NCI-H187 treated with DMSO at 0.1 percent for 48 hours (cell line): ENCODE data around the gene INTU.
"Not testable (repeated sequence)": the region's sequence is repeated elsewhere in the genome, so short reads cannot be mapped to it uniquely, and the experiment has no call there.

Experiments used
- DNase-seq: peaks from one replicate; lab custom pipeline; 2025; lab: John Stamatoyannopoulos, UW

Gene INTU

GRCh38 chr4:127632420-127633403 is at the start of gene INTU:
Gene INTU (plus strand): TSS chr4:127632957. CDS start chr4:127633035, 78 bp downstream.
- DNase-seq, result peak; percentile 70

GRCh38 chr4:127586496-127586895 is 46.3 kb upstream of the INTU start:
- DNase-seq, result not testable (repeated sequence)

- no peak for DNase-seq
Observed at GRCh38 chr4:127586922-127587571, 45.7 kb upstream of the INTU start.

GRCh38 chr4:127589153-127589552 is 43.6 kb upstream of the INTU start:
- not testable (repeated sequence) for DNase-seq

- DNase-seq, result no peak
Observed at GRCh38 chr4:127598656-127599055, 34.1 kb upstream of the INTU start.

GRCh38 chr4:127601029-127601428 is 31.7 kb upstream of the INTU start:
- no peak for DNase-seq

GRCh38 chr4:127604949-127605709 is 27.6 kb upstream of the INTU start:
- no peak for DNase-seq

- DNase-seq, result no peak
Observed at GRCh38 chr4:127606823-127607222, 25.9 kb upstream of the INTU start.

- no peak for DNase-seq
Observed at GRCh38 chr4:127609484-127609883, 23.3 kb upstream of the INTU start.

GRCh38 chr4:127610488-127610887 is 22.3 kb upstream of the INTU start:
- no peak for DNase-seq

- no peak for DNase-seq
Observed at GRCh38 chr4:127616898-127617297, 15.9 kb upstream of the INTU start.

- no peak for DNase-seq
Observed at GRCh38 chr4:127618427-127618826, 14.3 kb upstream of the INTU start.

- DNase-seq, result no peak
Observed at GRCh38 chr4:127622621-127622920, 10.2 kb upstream of the INTU start.

GRCh38 chr4:127622921-127623796 is 9.6 kb upstream of the INTU start:
- no peak for DNase-seq

- DNase-seq, result no peak
Observed at GRCh38 chr4:127623797-127624083, 9.0 kb upstream of the INTU start.

- DNase-seq, result peak; percentile 4
Observed at GRCh38 chr4:127624173-127624572, 8.6 kb upstream of the INTU start.

GRCh38 chr4:127629371-127629770 is 3.4 kb upstream of the INTU start:
- no peak for DNase-seq

- no peak for DNase-seq
Observed at GRCh38 chr4:127630152-127630551, 2.6 kb upstream of the INTU start.

GRCh38 chr4:127631420-127631819 is 1.3 kb upstream of the INTU start:
- DNase-seq, result no peak

- no peak for DNase-seq
Observed at GRCh38 chr4:127634181-127634580, 1.4 kb downstream of the INTU start.

- DNase-seq, result no peak
Observed at GRCh38 chr4:127641524-127641923, 8.8 kb downstream of the INTU start.

- no peak for DNase-seq
Observed at GRCh38 chr4:127642169-127642568, 9.4 kb downstream of the INTU start.
